GM19099 (cell line): Measurements from ENCODE around the gene LRMDA.

Source experiments
- POLR2A ChIP-seq: IDR thresholded peaks from 3 replicates; pipeline ENCODE4 v1.6.1; 2011; ENCODE audit warnings: low read depth; ENCODE audit not compliant: insufficient read length; ENCODE audit errors: extremely low read depth

Gene LRMDA

DNA sequence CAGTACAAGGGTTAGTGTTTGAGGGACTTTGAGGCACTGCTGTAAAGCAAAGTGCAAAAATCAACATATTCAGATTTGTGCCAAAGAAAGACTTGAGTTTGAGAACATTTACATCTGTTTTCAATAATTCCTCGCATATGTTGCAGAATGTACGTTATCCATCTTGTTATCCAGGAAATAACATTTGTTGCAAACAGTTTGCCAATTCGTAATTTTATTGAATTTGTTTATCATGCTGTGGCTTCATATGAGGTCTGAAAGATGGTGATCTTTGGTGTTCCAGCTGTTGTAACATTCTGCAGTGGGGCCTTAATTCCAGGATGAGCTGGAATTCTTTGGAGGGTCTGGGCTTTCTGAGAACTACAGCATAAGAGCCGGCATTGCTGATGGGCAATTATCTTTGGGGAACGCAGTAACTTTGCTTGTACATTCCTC is 396.2 kb downstream of the LRMDA start:
- no peak for TF ChIP-seq POLR2A

DNA sequence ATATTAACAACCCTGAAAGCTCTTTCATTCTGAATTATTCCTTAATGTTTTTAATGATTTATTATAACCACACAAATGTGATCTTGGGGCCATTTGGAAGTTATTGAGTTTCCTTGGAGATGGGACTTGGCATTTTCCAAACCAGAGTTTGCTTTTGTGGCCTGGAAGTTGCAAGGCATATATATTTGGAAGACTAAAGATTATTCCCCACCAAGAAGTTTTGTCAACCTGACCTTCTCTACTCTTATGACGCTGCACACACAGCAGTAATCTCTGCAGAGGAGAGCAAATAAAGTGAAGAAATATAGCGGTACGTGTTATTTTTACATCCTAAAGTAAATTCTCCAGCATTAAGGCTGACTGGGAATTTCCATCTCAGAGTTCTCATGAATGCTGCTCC is 397.0 kb downstream of the LRMDA start:
- no peak for TF ChIP-seq POLR2A

DNA sequence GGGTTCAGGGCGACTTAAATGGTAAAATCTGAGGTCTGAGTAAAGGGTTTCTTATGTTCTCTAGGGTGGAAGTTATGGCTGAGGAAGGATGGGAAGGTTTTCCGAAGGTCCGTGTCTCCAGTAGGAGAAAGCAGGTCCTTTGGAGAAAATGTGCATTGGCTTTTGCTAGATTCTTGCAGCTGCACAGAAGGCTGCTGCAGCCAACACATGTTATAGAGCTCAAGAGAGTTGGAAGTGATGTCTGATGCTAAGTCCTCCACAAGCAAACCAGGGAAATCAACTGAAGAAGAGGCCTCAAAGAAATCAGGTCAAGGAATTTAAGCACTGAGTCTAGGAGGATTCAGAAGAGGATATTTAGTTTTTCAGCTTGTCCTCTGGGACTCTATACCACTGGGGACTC is 404.6 kb downstream of the LRMDA start:
- no peak for TF ChIP-seq POLR2A

DNA sequence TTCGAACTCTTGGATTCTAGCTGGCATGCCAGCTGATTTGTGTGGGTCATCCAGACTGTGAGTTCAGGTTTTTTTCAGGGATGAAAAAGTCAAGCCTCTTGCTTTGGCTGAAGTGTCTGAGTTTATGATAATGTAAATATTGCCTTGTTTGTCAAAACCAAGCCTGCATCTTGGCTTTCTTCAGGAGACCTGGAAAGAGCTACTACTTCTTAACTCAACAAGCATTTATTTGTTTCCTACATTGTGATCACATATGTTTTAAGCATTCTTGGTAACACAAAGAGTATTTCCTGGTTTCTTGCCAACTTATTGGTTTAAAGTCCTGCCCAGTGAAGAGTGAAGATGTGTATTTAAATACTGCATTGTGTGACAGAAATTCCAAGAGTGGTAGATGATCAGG is 407.1 kb downstream of the LRMDA start:
- no peak for TF ChIP-seq POLR2A

DNA sequence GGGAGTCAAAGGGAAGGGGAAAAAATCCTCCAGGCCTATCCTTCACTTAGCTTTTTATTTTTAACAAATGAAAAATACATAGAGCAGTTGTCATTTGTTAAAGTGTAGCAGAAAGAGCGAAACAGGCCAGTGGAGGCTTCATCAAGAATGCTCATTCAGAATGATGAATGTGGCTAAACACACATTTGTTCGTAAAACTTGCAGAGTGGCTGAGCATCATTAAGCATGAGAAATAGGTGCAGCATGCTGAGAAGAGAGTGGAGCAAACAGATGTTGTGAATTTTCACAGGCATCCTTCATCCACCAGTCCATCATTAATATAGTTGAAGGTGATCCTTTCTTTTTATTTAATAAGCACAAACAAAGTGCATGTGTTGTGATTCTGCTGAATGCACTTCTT is 407.6 kb downstream of the LRMDA start:
- TF ChIP-seq POLR2A, result no peak

DNA sequence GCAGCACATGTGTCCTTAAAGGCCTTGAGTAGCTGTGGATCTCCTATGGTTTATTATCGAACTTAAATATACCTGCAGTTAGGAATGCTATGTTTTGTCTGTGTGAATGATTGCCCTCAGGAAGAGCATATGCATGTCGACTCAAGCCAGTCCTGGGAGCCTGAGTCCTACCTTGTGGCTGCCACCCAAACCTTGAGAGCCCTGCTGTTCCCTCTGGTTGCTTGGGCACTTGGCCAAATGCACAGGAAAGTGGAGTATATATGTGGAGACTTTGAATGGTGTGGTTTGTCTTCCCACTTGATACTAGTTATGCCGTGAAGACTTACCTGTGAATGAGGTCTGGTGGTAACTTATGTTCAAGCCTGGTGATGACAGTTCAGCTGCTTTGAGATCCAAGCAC is 409.8 kb downstream of the LRMDA start:
- TF ChIP-seq POLR2A, result no peak

DNA sequence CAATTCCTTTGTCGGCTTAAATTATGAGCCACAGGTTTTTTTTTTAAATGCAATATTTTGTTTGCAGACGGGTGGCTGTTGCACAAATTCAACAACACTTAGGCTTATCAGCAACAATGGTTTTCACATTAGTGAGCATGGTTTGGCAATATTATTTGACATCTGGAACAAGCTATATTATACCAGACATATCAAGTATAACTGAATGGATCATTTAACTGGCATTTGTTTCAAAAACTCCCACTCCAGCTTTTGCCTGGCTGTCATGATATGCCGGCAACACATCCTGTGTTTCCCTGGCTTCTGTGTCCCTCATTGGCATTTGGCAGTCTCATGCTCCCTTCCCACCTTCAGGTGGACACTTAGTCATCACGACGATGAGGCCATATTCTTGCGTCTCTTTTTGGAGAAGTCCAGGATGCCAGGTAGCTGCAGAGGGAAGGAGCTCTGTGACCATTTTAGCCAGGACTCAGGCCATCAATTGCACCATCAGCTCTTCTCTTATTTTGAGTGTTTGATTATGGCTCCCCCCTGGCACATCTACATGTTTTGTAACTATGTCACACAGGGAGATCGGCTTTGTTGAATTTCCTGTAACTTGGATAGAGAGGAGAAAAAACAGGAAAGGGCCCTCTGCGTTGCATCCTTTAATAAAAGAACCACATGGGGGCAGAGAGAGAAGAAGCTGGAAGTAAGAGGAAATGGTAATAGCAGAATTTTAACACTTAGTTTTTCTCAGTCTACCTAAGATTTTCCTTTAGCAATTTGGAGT is 413.9 kb downstream of the LRMDA start:
- no peak for TF ChIP-seq POLR2A

DNA sequence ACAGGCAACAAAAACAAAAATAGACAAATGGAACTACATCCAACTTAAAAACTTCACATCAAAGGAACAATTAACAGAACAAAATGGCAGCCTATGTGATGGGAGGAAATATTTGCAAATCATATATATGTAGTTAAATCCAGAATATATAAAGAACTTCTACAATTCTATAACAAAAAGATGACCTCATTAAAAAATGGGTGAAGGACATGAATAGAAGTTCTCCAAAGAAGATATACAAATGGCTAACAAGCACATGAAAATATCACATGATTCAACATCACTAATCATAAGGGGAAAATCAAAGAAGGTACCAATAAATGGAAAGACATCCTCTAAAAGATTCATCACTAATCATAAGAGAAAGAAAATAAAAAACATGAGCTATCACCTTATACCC is 416.1 kb downstream of the LRMDA start:
- TF ChIP-seq POLR2A, result no peak

DNA sequence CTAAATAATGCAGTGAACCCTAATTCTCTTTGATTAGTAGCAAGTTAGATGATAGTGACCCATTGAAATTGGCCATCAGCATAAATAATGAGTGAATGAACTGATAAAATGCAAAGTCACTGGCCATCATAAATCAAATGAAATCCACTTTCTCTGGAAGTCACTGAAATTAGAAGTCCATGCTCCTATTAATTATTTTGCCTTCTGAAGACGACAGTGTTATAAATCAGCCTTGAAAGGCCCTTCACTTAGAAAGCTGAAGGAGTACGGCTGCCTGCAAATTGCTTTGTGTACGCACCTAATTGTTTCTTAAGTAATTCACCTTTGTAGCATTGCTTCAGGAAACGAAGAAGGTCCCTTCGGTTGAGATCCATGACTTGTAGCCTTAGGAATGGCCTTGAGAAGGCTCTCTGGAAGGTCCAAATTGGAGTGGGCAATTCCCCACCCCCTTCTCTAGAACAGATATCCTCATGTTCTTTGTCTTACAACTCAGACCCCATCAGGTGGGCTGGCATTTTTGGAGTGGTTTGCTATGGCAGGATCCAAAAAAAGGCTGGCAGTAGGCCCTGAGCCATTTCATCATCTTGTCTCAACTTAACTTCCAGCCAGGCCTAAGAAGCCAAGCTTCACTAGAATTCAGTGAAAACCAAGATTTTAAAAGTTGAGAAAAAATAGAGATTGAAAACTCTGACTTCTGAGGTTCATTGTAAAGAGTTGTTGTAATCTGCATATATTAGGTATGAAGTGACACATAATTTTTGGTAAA is 420.3 kb downstream of the LRMDA start:
- no peak for TF ChIP-seq POLR2A

DNA sequence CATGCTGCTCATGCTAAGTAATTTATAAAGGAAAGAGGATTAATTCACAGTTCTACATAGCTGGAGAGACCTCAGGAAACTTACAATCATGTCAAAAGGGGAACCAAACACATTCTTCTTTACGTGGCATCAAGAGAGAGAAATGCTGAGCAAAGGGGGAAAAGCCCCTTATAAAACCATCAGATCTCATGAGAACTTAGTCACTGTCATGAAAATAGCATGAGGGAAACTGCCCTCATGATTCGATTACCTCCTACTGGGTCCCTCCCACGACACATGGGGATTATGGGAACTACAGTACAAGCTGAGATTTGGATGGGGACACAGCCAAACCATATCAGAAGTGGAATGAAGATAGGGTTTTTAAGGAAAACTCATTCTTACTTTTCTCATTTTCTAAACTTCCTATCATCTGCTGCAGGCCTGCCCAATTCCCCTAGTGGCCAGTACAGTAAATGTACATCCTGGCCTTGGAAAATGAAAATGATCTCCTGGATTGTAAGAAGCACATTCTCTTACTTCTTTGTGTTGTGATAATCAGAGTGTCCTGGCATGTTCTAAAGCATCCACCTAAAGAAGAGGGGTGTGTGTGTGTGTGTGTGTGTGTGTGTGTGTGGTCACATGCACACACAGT is 421.5 kb downstream of the LRMDA start:
- no peak for TF ChIP-seq POLR2A

DNA sequence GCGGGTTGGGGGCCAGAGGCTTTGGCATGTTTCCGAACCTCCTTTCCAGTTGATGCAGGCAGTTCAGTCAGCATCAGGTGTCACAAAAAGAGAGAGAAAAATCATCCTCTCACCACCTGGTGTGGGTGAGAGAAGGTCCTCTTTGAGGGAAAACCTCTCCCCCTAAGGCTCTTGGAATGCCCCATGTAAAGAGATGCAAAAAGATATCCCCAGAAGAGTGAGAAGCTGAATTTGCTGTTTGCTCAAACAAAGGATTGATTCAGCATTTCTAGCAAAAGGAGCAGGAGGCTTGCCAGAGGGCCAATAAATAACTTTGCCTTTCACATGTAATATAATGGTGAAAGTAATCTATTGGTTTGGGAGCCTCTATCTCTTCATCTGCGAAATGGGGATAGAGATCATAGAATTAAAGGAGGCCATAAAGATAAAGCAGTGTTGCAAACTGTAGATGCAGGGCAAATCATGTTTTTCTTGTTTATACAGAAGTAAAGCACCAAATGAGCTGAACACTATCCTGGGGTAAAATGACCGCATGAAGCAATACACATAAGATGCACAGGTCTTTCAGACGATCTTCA is 425.9 kb downstream of the LRMDA start:
- TF ChIP-seq POLR2A, result no peak

DNA sequence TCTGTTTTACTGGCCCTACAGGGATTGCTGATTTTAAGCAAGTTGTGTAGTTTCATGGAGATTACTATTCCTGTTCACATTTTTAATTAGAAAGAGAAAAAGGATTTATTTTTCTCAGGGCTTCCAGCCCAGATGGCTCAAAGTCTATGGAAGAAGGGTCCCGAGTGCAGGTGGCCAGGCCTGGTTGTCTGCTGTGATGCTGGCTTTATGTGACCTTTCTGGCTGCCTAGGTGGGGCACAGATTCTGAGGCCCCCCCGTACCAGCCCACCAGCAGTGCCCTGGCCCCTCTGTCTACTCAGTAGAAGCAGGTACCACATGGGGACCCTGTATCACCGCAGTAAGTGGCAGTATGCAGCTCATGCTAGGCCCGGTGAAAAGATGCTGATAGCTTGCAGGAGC is 426.5 kb downstream of the LRMDA start:
- no peak for TF ChIP-seq POLR2A

DNA sequence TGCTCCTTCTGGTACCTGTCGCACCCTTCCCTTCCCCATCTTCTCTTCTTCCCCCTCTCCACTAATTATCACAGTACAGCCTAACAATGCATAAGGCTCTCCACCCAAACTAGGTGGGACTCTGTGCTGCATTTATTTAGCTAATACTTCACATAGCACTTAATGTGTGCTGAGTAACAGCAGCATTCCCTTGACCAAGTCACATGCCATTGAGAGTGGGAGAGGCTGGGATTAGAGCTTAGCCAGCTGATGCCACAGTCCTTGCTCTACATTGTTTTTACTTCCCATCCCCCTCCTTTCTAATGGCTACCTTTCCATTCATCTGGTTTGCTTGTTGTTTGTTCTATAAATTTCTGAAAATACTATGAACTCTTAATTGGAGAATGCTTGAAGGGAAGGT is 426.9 kb downstream of the LRMDA start:
- TF ChIP-seq POLR2A, result no peak

DNA sequence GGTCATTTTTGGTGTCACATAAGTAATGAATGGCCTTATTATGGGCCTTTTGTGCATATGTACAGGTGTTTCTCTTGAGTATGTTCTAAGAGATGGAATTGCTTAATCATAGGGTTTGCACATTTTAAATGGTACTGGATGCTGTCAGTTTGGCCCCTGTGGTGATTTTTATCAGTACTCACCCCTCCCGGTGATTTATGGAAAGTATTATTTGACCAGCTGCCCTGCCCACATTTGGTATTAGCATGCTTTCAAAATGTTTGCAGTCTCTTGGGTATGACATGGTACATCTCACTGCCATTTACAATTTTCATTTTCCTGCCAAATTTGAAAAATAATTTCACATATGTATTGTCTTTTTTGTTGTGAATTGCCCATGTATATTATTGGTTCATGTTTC is 427.7 kb downstream of the LRMDA start:
- no peak for TF ChIP-seq POLR2A

DNA sequence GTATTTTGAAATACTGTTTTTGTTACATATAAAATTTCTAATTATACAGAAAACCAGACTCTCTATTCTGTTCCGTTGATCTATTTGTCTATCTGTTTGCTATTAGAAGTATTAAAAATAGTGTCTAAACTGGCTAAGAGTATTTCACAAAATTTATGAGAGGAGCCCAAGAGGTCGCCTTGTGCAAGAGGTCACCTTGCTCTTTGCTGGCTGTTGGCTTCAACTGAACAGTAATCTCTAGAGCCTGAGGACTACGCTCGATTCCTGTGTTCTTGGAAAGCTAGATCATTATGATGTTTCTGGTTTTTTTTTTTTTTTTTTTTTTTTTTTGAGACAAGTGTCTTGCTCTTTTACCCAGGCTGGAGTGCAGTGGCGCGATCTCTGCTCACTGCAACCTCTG is 428.6 kb downstream of the LRMDA start:
- TF ChIP-seq POLR2A, result no peak

DNA sequence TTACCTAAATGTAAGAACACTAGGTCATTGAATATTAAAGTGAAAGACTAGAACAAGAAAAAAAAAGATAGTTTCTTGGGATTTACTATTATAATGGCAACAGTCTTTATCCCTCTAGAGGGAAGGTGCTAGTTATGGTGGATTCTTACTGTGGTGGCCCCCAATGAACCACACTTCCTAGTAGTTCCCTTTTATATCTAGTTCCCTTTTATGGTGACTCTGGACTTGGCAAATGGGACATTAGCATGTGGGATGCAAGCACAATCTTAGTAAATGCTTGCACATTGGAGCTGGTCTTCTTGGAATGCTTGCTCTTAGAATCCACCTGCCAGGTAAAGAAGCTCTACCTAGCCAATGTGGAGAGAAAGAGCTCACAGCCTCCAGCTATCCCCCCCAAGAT is 430.2 kb downstream of the LRMDA start:
- no peak for TF ChIP-seq POLR2A

DNA sequence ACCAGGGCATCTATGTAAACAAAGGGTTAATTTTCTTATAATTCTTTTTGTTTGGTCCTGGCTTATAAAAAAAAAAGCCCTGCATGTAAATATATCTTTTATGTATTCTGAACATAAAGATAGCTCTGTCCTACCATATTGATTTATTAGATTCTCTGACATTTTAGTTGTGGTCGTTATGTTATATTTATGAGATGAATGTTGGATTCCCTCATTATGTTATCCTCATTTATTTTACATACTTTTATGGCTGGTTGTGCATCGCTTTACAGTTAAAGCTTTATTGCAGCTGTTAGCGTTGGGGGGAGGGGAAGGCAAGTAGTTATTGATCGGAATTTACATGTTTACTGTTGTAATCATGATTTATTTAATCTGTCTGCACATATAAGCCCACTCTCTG is 431.5 kb downstream of the LRMDA start:
- TF ChIP-seq POLR2A, result no peak

DNA sequence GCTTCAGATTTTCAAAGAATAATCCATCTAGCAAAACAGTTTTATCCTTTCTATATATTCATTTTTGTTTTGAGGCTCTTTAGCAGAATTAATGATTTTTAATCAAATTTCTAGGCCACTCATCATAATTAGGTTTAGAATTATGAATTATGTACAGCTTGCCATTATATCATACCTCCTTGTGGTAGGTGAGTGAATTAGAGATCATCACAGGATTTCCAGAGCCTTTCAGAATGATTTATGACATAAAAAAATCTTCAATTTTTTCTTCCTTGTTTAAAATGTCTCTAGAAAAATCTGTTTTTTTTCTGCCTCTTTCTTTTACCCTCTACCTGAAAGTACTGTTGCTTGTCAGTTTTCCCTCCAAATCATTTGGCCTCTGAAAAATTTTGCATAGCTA is 433.3 kb downstream of the LRMDA start:
- no peak for TF ChIP-seq POLR2A
